Muscle layer of duodenum (tissue), 2 donors: Measurements from ENCODE around the gene WFDC12.
A peak's percentile ranks its signal among the peaks of the same experiment; 100 is the strongest.

Experiments used
- H3K27ac ChIP-seq: one replicate; pipeline ENCODE4 v1.7.0; 2013; ENCODE audit warnings: mild to moderate bottlenecking, low read length
- H3K27me3 ChIP-seq: one replicate; pipeline ENCODE4 v1.7.0; 2013; ENCODE audit warnings: low read depth, mild to moderate bottlenecking, control low read depth, low read length
- H3K36me3 ChIP-seq, 2 donors: one replicate each; pipeline ENCODE4 v1.7.0; 2013; ENCODE audit warnings: low read length in 2 of 2, control low read depth in 1 of 2, mild to moderate bottlenecking in 1 of 2; ENCODE audit not compliant: insufficient read depth in 2 of 2, control insufficient read depth in 1 of 2
- H3K4me1 ChIP-seq, 2 donors: one replicate each; pipeline ENCODE4 v1.7.0; 2013; ENCODE audit warnings: low read length in 2 of 2, mild to moderate bottlenecking in 2 of 2, control low read depth in 1 of 2, moderate library complexity in 1 of 2; ENCODE audit not compliant: insufficient read depth in 2 of 2, control insufficient read depth in 1 of 2
- H3K4me3 ChIP-seq, 2 donors: one replicate each; pipeline ENCODE4 v1.7.0; 2013; ENCODE audit warnings: low read length in 2 of 2, low read depth in 1 of 2, mild to moderate bottlenecking in 1 of 2
- H3K9me3 ChIP-seq, 2 donors: one replicate each; pipeline ENCODE4 v1.7.0; 2013; ENCODE audit warnings: low read length in 2 of 2, control low read depth in 1 of 2, mild to moderate bottlenecking in 1 of 2; ENCODE audit not compliant: control insufficient read depth in 1 of 2
- donor health status: healthy.

The WFDC12 gene

GRCh38 chr20:45100563-45101245 lies 23.6 kb downstream of the WFDC12 start, which contains the start of gene KCNS1:
KCNS1 (minus strand) TSS chr20:45101127; CDS start chr20:45099236, 1,891 bp downstream.
- Histone ChIP-seq H3K4me1 (peaks cover 0 to 15% of the 10 kb centered on the region in 2 donors), H3K27me3 (peaks cover 32% of the 10 kb centered on the region), H3K27ac (no peak within 1 kb of the TSS), H3K4me3 (no peak within 1 kb of the TSS), H3K36me3 (no peaks in the 10 kb centered on the region), H3K9me3 (no peaks in the 10 kb centered on the region)

GRCh38 chr20:45098103-45098773 lies 26.0 kb downstream of the WFDC12 start:
- H3K9me3 ChIP-seq: no peaks in the 10 kb centered on the region
- H3K27ac ChIP-seq: no peak overlapping the region
- peaks cover 32% of the 10 kb centered on the region for H3K27me3 ChIP-seq
- H3K36me3 ChIP-seq: no peaks in the 10 kb centered on the region
- peak overlapping the region in 1 of 2 donors; percentile 51 for H3K4me3 ChIP-seq
- peaks cover 0 to 15% of the 10 kb centered on the region in 2 donors for H3K4me1 ChIP-seq

- peak overlapping the region in 1 of 2 donors; percentile 51 for H3K4me3 ChIP-seq
- H3K27ac ChIP-seq: no peak overlapping the region
- H3K27me3 ChIP-seq: peaks cover 32% of the 10 kb centered on the region
- peaks cover 0 to 15% of the 10 kb centered on the region in 2 donors for H3K4me1 ChIP-seq
- no peaks in the 10 kb centered on the region for H3K36me3 ChIP-seq
- H3K9me3 ChIP-seq: no peaks in the 10 kb centered on the region
Observed at GRCh38 chr20:45097485-45098102, 26.7 kb downstream of the WFDC12 start.

- Histone ChIP-seq H3K9me3 (no peaks in the 10 kb centered on the region), H3K4me3 (no peak overlapping the region), H3K27ac (no peak overlapping the region), H3K27me3 (peaks cover 32% of the 10 kb centered on the region), H3K4me1 (peaks cover 0 to 15% of the 10 kb centered on the region in 2 donors), H3K36me3 (no peaks in the 10 kb centered on the region)
Observed at GRCh38 chr20:45096781-45097180, 27.5 kb downstream of the WFDC12 start.

- H3K4me3 ChIP-seq: no peak overlapping the region
- H3K27me3 ChIP-seq: peaks cover 32% of the 10 kb centered on the region
- H3K36me3 ChIP-seq: no peaks in the 10 kb centered on the region
- H3K9me3 ChIP-seq: no peaks in the 10 kb centered on the region
- H3K4me1 ChIP-seq: peaks cover 0 to 14% of the 10 kb centered on the region in 2 donors
- no peak overlapping the region for H3K27ac ChIP-seq
Observed at GRCh38 chr20:45095805-45096238, 28.4 kb downstream of the WFDC12 start.

GRCh38 chr20:45094864-45095574 lies 29.2 kb downstream of the WFDC12 start:
- peaks cover 29% of the 10 kb centered on the region for H3K27me3 ChIP-seq
- no peaks in the 10 kb centered on the region for H3K36me3 ChIP-seq
- H3K4me1 ChIP-seq: peaks cover 0 to 11% of the 10 kb centered on the region in 2 donors
- H3K27ac ChIP-seq: no peak overlapping the region
- H3K4me3 ChIP-seq: no peak overlapping the region
- H3K9me3 ChIP-seq: no peaks in the 10 kb centered on the region

- peaks cover 23% of the 10 kb centered on the region for H3K27me3 ChIP-seq
- no peaks in the 10 kb centered on the region for H3K36me3 ChIP-seq
- no peaks in the 10 kb centered on the region for H3K9me3 ChIP-seq
- no peak overlapping the region for H3K27ac ChIP-seq
- H3K4me3 ChIP-seq: no peak overlapping the region
- H3K4me1 ChIP-seq: peaks cover 0 to 11% of the 10 kb centered on the region in 2 donors
Observed at GRCh38 chr20:45094201-45094600, 30.1 kb downstream of the WFDC12 start.

- Histone ChIP-seq H3K4me3 (no peak overlapping the region), H3K27ac (no peak overlapping the region), H3K27me3 (peaks cover 14% of the 10 kb centered on the region), H3K4me1 (peaks cover 0 to 7% of the 10 kb centered on the region in 2 donors), H3K9me3 (no peaks in the 10 kb centered on the region), H3K36me3 (no peaks in the 10 kb centered on the region)
Observed at GRCh38 chr20:45092898-45093297, 31.4 kb downstream of the WFDC12 start.

GRCh38 chr20:45091366-45091765 lies 32.9 kb downstream of the WFDC12 start:
- Histone ChIP-seq H3K27ac (no peak overlapping the region), H3K4me3 (no peak overlapping the region), H3K9me3 (no peaks in the 10 kb centered on the region), H3K27me3 (peaks cover 1% of the 10 kb centered on the region), H3K36me3 (no peaks in the 10 kb centered on the region), H3K4me1 (no peaks in the 10 kb centered on the region)

GRCh38 chr20:45090481-45090880 lies 33.8 kb downstream of the WFDC12 start:
- peaks cover 0 to 6% of the 10 kb centered on the region in 2 donors for H3K36me3 ChIP-seq
- no peak overlapping the region for H3K4me3 ChIP-seq
- no peak overlapping the region for H3K27ac ChIP-seq
- H3K4me1 ChIP-seq: no peaks in the 10 kb centered on the region
- no peaks in the 10 kb centered on the region for H3K9me3 ChIP-seq
- no peaks in the 10 kb centered on the region for H3K27me3 ChIP-seq

- Histone ChIP-seq H3K9me3 (no peaks in the 10 kb centered on the region), H3K27ac (no peak overlapping the region), H3K4me3 (no peak overlapping the region)
Observed at GRCh38 chr20:45088247-45088646, 36.0 kb downstream of the WFDC12 start.

More at GRCh38 chr20:45088247-45088646, 36.0 kb downstream of the WFDC12 start:
- H3K36me3 ChIP-seq: peaks cover 0 to 7% of the 10 kb centered on the region in 2 donors
- H3K27me3 ChIP-seq: no peaks in the 10 kb centered on the region
- H3K4me1 ChIP-seq: no peaks in the 10 kb centered on the region
